Ishikawa (cell line): Measurements from ENCODE around the gene AMPH.

Source experiments
- CEBPB ChIP-seq: IDR thresholded peaks from 2 replicates; pipeline ENCODE4 v1.6.1; 2012
- CREB1 ChIP-seq: IDR thresholded peaks from 2 replicates; pipeline ENCODE4 v1.6.1; 2012; ENCODE audit warnings: low read depth
- EGR1 ChIP-seq: IDR thresholded peaks from 2 replicates; pipeline ENCODE4 v1.6.1; 2012
- EP300 ChIP-seq: IDR thresholded peaks from 2 replicates; pipeline ENCODE4 v1.6.1; 2012; ENCODE audit warnings: borderline replicate concordance
- NFIC ChIP-seq: IDR thresholded peaks from 2 replicates; pipeline ENCODE4 v1.6.1; 2012
- RAD21 ChIP-seq: IDR thresholded peaks from 2 replicates; pipeline ENCODE4 v1.6.1; 2012; ENCODE audit warnings: low read depth
- TAF1 ChIP-seq: IDR thresholded peaks from 2 replicates; pipeline ENCODE4 v1.6.1; 2012; ENCODE audit warnings: low read depth, mild to moderate bottlenecking
- TCF12 ChIP-seq: IDR thresholded peaks from 2 replicates; pipeline ENCODE4 v1.6.1; 2012; ENCODE audit warnings: low read depth
- YY1 ChIP-seq: IDR thresholded peaks from 2 replicates; pipeline ENCODE4 v1.6.1; 2012; ENCODE audit warnings: low read depth
- TF ChIP-seq, protein P1 (sequence below): IDR thresholded peaks from 2 replicates; pipeline ENCODE4 v1.6.1; 2012; ENCODE audit warnings: low read depth, mild to moderate bottlenecking
- TF ChIP-seq, protein P2 (sequence below): IDR thresholded peaks from 2 replicates; pipeline ENCODE4 v1.6.1; 2012
- TF ChIP-seq, protein P3 (sequence below): IDR thresholded peaks from 2 replicates; pipeline ENCODE4 v1.6.1; 2012

DNA sequence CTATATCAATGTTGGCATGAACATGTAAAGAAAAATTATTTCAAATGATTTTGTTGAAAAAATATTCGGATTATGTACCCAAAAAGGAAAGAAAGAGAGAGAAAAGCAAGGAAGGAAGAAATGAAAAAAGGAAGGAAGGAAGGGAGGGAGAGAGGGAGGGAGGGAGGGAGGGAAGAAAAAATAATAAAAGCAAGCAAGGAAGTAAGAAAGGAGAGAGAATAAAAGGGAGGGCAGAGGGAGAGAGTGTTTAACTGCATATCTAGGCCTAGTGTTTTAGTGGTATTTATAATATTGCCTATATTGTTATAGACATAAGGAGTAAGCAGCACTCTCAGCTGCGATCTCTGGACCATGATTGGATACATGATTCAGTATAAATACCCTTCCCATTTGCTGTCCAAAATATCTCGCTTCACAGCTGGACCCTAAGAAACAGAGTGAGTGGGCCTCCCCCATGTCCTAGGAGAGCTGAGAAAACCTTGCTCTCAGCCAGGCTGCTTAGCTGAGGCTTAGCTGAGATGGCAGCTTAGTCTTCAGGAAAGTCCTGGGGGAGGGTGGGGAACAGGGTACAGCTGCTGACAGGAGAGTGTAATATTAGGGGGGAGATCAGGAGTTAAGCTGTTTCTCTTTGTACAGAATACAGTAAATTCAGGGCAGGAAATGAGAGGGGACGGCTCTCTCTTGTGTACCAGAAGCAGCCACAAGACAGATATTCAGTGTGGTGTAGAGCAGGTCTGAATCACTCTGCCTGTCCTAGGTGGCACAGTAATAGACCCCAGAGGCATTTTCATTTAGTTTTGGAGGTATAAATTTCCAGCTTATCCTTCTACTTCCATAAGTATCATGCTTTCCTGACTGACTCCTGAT is 291.0 kb downstream of the AMPH start:
- TF ChIP-seq YY1: no peak
- TF ChIP-seq CEBPB: no peak
- TF ChIP-seq, protein P1, sequence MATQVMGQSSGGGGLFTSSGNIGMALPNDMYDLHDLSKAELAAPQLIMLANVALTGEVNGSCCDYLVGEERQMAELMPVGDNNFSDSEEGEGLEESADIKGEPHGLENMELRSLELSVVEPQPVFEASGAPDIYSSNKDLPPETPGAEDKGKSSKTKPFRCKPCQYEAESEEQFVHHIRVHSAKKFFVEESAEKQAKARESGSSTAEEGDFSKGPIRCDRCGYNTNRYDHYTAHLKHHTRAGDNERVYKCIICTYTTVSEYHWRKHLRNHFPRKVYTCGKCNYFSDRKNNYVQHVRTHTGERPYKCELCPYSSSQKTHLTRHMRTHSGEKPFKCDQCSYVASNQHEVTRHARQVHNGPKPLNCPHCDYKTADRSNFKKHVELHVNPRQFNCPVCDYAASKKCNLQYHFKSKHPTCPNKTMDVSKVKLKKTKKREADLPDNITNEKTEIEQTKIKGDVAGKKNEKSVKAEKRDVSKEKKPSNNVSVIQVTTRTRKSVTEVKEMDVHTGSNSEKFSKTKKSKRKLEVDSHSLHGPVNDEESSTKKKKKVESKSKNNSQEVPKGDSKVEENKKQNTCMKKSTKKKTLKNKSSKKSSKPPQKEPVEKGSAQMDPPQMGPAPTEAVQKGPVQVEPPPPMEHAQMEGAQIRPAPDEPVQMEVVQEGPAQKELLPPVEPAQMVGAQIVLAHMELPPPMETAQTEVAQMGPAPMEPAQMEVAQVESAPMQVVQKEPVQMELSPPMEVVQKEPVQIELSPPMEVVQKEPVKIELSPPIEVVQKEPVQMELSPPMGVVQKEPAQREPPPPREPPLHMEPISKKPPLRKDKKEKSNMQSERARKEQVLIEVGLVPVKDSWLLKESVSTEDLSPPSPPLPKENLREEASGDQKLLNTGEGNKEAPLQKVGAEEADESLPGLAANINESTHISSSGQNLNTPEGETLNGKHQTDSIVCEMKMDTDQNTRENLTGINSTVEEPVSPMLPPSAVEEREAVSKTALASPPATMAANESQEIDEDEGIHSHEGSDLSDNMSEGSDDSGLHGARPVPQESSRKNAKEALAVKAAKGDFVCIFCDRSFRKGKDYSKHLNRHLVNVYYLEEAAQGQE: no peak
- TF ChIP-seq TAF1: no peak
- TF ChIP-seq, protein P2, sequence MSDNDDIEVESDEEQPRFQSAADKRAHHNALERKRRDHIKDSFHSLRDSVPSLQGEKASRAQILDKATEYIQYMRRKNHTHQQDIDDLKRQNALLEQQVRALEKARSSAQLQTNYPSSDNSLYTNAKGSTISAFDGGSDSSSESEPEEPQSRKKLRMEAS: no peak
- TF ChIP-seq NFIC: no peak
- TF ChIP-seq RAD21: no peak
- no peak for TF ChIP-seq EP300
- TF ChIP-seq, protein P3, sequence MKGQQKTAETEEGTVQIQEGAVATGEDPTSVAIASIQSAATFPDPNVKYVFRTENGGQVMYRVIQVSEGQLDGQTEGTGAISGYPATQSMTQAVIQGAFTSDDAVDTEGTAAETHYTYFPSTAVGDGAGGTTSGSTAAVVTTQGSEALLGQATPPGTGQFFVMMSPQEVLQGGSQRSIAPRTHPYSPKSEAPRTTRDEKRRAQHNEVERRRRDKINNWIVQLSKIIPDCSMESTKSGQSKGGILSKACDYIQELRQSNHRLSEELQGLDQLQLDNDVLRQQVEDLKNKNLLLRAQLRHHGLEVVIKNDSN: no peak
- TF ChIP-seq TCF12: no peak
- no peak for TF ChIP-seq CREB1
- no peak for TF ChIP-seq EGR1
